Measurements from ENCODE around the gene ARHGAP23.
A peak's percentile ranks its signal among the peaks of the same experiment; 100 is the strongest.

The ARHGAP23 gene

DNA sequence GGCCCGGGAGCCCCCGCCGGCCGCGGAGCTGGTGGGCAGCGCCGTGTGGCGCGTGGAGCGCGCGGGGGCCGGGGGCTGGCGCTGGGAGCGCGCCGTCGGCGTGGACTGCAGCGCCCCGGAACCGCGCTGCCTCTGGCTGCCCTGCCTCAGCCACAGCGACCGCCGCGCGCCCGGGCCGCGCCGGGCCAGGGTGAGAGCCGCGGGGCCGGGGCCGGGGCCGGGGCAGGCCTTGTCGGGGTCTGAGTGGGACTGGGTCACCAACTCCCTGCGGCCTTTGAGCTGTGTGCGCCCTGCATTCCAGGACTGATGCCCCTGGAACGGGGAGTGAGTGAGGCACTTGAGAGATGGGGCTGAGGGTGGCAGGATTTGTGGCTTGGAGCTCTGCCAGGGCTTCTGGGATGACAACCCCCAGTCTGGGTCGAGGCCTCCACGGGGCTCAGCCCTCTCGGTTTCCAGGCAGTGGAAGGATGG, 25.7 kb downstream of the ARHGAP23 start:
- Histone ChIP-seq H3K27ac (ENCODE audit: low read length) (peak overlapping the region; percentile 56; the same call in 1 of the 2 replicates), H3K9ac (ENCODE audit: low read depth, low read length) (no peak overlapping the region), H3K27me3 (ENCODE audit: insufficient read depth, low read length, poor library complexity) (no peaks in the 10 kb centered on the region), H3K9me3 (ENCODE audit: insufficient read depth, low read length, severe bottlenecking) (no peaks in the 10 kb centered on the region), H4K20me1 (ENCODE audit: insufficient read depth, low read length) (peaks cover 89% of the 10 kb centered on the region), H3K36me3 (ENCODE audit: insufficient read depth, low read length) (peaks cover 19% of the 10 kb centered on the region), H3K4me2 (ENCODE audit: insufficient read depth, low read length) (peak overlapping the region; percentile 43), H3K4me3 (ENCODE audit: low read depth in 1 of 2, low read length in 2 of 2) (no peak overlapping the region), H3K79me2 (ENCODE audit: insufficient read depth, low read length) (peaks cover 94% of the 10 kb centered on the region), H3K4me1 (ENCODE audit: insufficient read depth, low read length) (peaks cover 58% of the 10 kb centered on the region), H2AFZ (ENCODE audit: low read depth, low read length) (no peak overlapping the region)
- peak; percentile 69 for ATAC-seq (ENCODE audit: insufficient read depth, low read depth)
- peak; percentile 69 for DNase-seq
- TF ChIP-seq, protein P1, sequence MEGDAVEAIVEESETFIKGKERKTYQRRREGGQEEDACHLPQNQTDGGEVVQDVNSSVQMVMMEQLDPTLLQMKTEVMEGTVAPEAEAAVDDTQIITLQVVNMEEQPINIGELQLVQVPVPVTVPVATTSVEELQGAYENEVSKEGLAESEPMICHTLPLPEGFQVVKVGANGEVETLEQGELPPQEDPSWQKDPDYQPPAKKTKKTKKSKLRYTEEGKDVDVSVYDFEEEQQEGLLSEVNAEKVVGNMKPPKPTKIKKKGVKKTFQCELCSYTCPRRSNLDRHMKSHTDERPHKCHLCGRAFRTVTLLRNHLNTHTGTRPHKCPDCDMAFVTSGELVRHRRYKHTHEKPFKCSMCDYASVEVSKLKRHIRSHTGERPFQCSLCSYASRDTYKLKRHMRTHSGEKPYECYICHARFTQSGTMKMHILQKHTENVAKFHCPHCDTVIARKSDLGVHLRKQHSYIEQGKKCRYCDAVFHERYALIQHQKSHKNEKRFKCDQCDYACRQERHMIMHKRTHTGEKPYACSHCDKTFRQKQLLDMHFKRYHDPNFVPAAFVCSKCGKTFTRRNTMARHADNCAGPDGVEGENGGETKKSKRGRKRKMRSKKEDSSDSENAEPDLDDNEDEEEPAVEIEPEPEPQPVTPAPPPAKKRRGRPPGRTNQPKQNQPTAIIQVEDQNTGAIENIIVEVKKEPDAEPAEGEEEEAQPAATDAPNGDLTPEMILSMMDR (IDR thresholded peaks at IDR 0.05; ENCODE audit: borderline replicate concordance, extremely low read depth, low read length, poor library complexity, severe bottlenecking), result no peak
- TF ChIP-seq EZH2 (IDR thresholded peaks at IDR 0.05; ENCODE audit: borderline replicate concordance, low read depth, low read length, severe bottlenecking), result no peak

GRCh38 chr17:38454532-38454931, 26.3 kb downstream of the ARHGAP23 start:
- no peak for TF ChIP-seq EZH2 (IDR thresholded peaks at IDR 0.05; ENCODE audit: borderline replicate concordance, low read depth, low read length, severe bottlenecking)
- TF ChIP-seq, protein P1 (IDR thresholded peaks at IDR 0.05; ENCODE audit: borderline replicate concordance, extremely low read depth, low read length, poor library complexity, severe bottlenecking), result no peak
- Histone ChIP-seq H3K4me3 (ENCODE audit: low read depth in 1 of 2, low read length in 2 of 2) (no peak overlapping the region), H3K36me3 (ENCODE audit: insufficient read depth, low read length) (peaks cover 25% of the 10 kb centered on the region), H3K4me2 (ENCODE audit: insufficient read depth, low read length) (peak overlapping the region; percentile 43), H4K20me1 (ENCODE audit: insufficient read depth, low read length) (peaks cover 89% of the 10 kb centered on the region), H3K27ac (ENCODE audit: low read length) (peak overlapping the region; percentile 56), H3K4me1 (ENCODE audit: insufficient read depth, low read length) (peaks cover 55% of the 10 kb centered on the region), H3K27me3 (ENCODE audit: insufficient read depth, low read length, poor library complexity) (no peaks in the 10 kb centered on the region), H3K9ac (ENCODE audit: low read depth, low read length) (peak overlapping the region; percentile 14; the same call in 1 of the 2 replicates), H3K79me2 (ENCODE audit: insufficient read depth, low read length) (peaks cover 94% of the 10 kb centered on the region), H3K9me3 (ENCODE audit: insufficient read depth, low read length, severe bottlenecking) (no peaks in the 10 kb centered on the region), H2AFZ (ENCODE audit: low read depth, low read length) (no peak overlapping the region)
- DNase-seq (no peak), ATAC-seq (ENCODE audit: insufficient read depth, low read depth) (peak; percentile 10; the same call in 1 of the 3 replicates)

DNA sequence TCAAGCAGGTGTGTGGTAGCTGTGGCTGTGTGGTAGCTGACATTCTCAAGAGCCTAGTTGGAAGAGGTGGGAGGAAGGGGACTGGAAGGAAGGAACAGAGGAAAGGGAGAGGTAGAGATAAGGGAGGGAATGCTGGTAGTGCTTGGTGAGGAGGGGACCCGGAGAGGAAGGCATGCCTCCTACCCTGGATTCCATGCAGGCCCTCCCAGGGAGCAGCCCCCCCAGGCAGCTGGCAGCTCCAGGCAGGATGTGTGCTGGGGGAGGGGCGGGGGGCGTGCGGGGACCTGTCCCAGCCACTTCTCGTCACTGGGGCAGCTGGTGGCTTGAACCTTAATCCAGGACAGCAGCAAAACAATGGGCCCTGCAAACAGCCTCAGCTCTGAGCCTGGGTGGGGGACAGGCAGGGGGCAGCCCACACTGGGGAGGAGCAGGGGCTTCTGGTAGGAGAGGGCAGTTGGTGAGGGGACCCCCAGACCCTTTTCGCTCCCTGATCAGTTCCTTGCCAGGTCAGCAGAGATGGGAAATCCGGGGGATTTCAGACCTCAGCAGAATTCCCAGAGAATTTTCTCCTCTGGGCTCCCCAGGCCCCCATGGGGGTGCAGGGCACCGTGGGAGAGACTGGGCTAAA, 27.1 kb downstream of the ARHGAP23 start:
- H3K4me2 ChIP-seq (ENCODE audit: insufficient read depth, low read length), result no peak overlapping the region
- no peak overlapping the region for H3K4me3 ChIP-seq (ENCODE audit: low read depth in 1 of 2, low read length in 2 of 2)
- H3K4me1 ChIP-seq (ENCODE audit: insufficient read depth, low read length), result peaks cover 52% of the 10 kb centered on the region
- peak overlapping the region; percentile 56 for H3K27ac ChIP-seq (ENCODE audit: low read length)
- DNase-seq, result peak; percentile 64
- H3K9me3 ChIP-seq (ENCODE audit: insufficient read depth, low read length, severe bottlenecking), result no peaks in the 10 kb centered on the region
- H4K20me1 ChIP-seq (ENCODE audit: insufficient read depth, low read length), result peaks cover 90% of the 10 kb centered on the region
- H2AFZ ChIP-seq (ENCODE audit: low read depth, low read length), result no peak overlapping the region
- peaks cover 33% of the 10 kb centered on the region for H3K36me3 ChIP-seq (ENCODE audit: insufficient read depth, low read length)
- H3K9ac ChIP-seq (ENCODE audit: low read depth, low read length), result no peak overlapping the region
- TF ChIP-seq, protein P1 (IDR thresholded peaks at IDR 0.05; ENCODE audit: borderline replicate concordance, extremely low read depth, low read length, poor library complexity, severe bottlenecking), result no peak
- TF ChIP-seq EZH2 (IDR thresholded peaks at IDR 0.05; ENCODE audit: borderline replicate concordance, low read depth, low read length, severe bottlenecking), result no peak
- peaks cover 87% of the 10 kb centered on the region for H3K79me2 ChIP-seq (ENCODE audit: insufficient read depth, low read length)
- peak; percentile 48 for ATAC-seq (ENCODE audit: insufficient read depth, low read depth)
- no peaks in the 10 kb centered on the region for H3K27me3 ChIP-seq (ENCODE audit: insufficient read depth, low read length, poor library complexity)

Data from DND-41 (cell line).